ENCODE results near the gene PRLR. TPM values are rescaled to one million over a fixed set of nuclear protein-coding genes. Genes with fewer than 3 reads are reported as not detected.

Gene PRLR
- total and polyA plus RNA-seq, 2 of the 13 experiments (the other 11 are each of a cell fraction or from before 2014, with no cell fraction given), result 12.2 to 13.3 TPM

- no peaks in the 10 kb centered on the region for H3K79me2 ChIP-seq (ENCODE audit: insufficient read depth, low read length)
- H3K4me3 ChIP-seq (replicated peaks in 1 of 3; ENCODE audit: insufficient read depth in 1 of 3, low read depth in 2 of 3, low read length in 3 of 3), result no peak overlapping the region
- H3K9me3 ChIP-seq (ENCODE audit: low read length), result no peaks in the 10 kb centered on the region
- in situ Hi-C loops (cut with HindIII; ENCODE audit: extremely low pct_ligation_motif_present, low pct_unique_long_range_greater_than_20kb), result no loop called here
- no peak for TF ChIP-seq ZBTB7B (CRISPR knock-in tag; IDR thresholded peaks at IDR 0.05)
- H3K27ac ChIP-seq (ENCODE audit: extremely low read length, insufficient read depth, low read length), result no peak overlapping the region
- POLR2A ChIA-PET, result no interaction called here
- H2AFZ ChIP-seq (ENCODE audit: low read length), result no peak overlapping the region
- CTCF ChIA-PET (ENCODE audit: low intra/inter-chr PET ratio, low total read pairs), result no interaction called here
- no peak overlapping the region for H3K9ac ChIP-seq (ENCODE audit: insufficient read depth, low read depth, low read length)
- ATAC-seq (no peak), FAIRE-seq (no peak), DNase-seq (ENCODE audit: low spot score) (no peak)
- no peaks in the 10 kb centered on the region; a peak in 1 of 5 replicates for H3K27me3 ChIP-seq (ENCODE audit: control insufficient read depth in 1 of 2, insufficient read depth in 2 of 2, low read length in 2 of 2)
- intact Hi-C loops (cut with micrococcal nuclease; ENCODE audit: unreplicated experiment), result loop anchor here (10.0 kb wide), 1 partner anchor 295 kb away; no protein-coding TSS in a partner anchor
- H3K4me1 ChIP-seq (ENCODE audit: insufficient read depth, low read length), result peaks cover 28% of the 10 kb centered on the region
- BruUV-seq (replicated peaks), result no TSS peak
- no peaks in the 10 kb centered on the region for H4K20me1 ChIP-seq (ENCODE audit: insufficient read depth, low read length)
- no peak overlapping the region for H3K4me2 ChIP-seq (ENCODE audit: low read depth, low read length)
- WGBS (ENCODE audit: low lambda C conversion rate), result 63% methylated on average over 4 of the region's 4 CpGs
- no peaks in the 10 kb centered on the region for H3K36me3 ChIP-seq (replicated peaks in 1 of 2; ENCODE audit: control insufficient read depth in 1 of 2, insufficient read depth in 2 of 2, low read length in 2 of 2)
Measured at GRCh38 chr5:35029333-35029732, 201.0 kb downstream of the PRLR start.

- Histone ChIP-seq H3K79me2 (ENCODE audit: insufficient read depth, low read length) (no peaks in the 10 kb centered on the region), H3K9me3 (ENCODE audit: low read length) (no peaks in the 10 kb centered on the region), H3K36me3 (replicated peaks in 1 of 2; ENCODE audit: control insufficient read depth in 1 of 2, insufficient read depth in 2 of 2, low read length in 2 of 2) (no peaks in the 10 kb centered on the region), H3K4me3 (replicated peaks in 1 of 3; ENCODE audit: insufficient read depth in 1 of 3, low read depth in 2 of 3, low read length in 3 of 3) (no peak overlapping the region), H3K4me1 (ENCODE audit: insufficient read depth, low read length) (peaks cover 34% of the 10 kb centered on the region), H3K27ac (ENCODE audit: extremely low read length, insufficient read depth, low read length) (no peak overlapping the region), H4K20me1 (ENCODE audit: insufficient read depth, low read length) (no peaks in the 10 kb centered on the region), H2AFZ (ENCODE audit: low read length) (no peak overlapping the region), H3K4me2 (ENCODE audit: low read depth, low read length) (peak overlapping the region; percentile 53), H3K27me3 (ENCODE audit: control insufficient read depth in 1 of 2, insufficient read depth in 2 of 2, low read length in 2 of 2) (no peaks in the 10 kb centered on the region; a peak in 1 of 5 replicates), H3K9ac (ENCODE audit: insufficient read depth, low read depth, low read length) (no peak overlapping the region)
- ChIA-PET POLR2A (interaction anchor here (1.0 kb wide), 1 partner anchor 188 kb away, joined by 3 read pairs; the partner anchor contains the start of gene TTC23L), CTCF (ENCODE audit: low intra/inter-chr PET ratio, low total read pairs) (no interaction called here)
- DNase-seq (ENCODE audit: low spot score) (no peak), FAIRE-seq (no peak), ATAC-seq (no peak; the same call in 2 of the 3 replicates)
- intact Hi-C loops (cut with micrococcal nuclease; ENCODE audit: unreplicated experiment) (loop anchor here (10.0 kb wide), 1 partner anchor 298 kb away; no protein-coding TSS in a partner anchor), in situ Hi-C loops (cut with HindIII; ENCODE audit: extremely low pct_ligation_motif_present, low pct_unique_long_range_greater_than_20kb) (no loop called here)
- 2% methylated on average over 5 of the region's 5 CpGs for WGBS (ENCODE audit: low lambda C conversion rate)
- BruUV-seq (replicated peaks), result no TSS peak
- no peak for TF ChIP-seq NFYB (CRISPR knock-in tag; IDR thresholded peaks at IDR 0.05)
- no peak for TF ChIP-seq BATF2 (CRISPR knock-in tag; IDR thresholded peaks at IDR 0.05)
- TF ChIP-seq ZNF510 (CRISPR knock-in tag; IDR thresholded peaks at IDR 0.05; ENCODE audit: low read depth), result no peak
- no peak for TF ChIP-seq ZKSCAN8 (CRISPR knock-in tag; IDR thresholded peaks at IDR 0.05; ENCODE audit: borderline replicate concordance)
- no peak for TF ChIP-seq GABPA (IDR thresholded peaks at IDR 0.05; ENCODE audit: low read depth, low read length)
- TF ChIP-seq GABPA (CRISPR knock-in tag; IDR thresholded peaks at IDR 0.05; ENCODE audit: low read depth), result no peak
- no peak for TF ChIP-seq NCOR1 (IDR thresholded peaks at IDR 0.05; ENCODE audit: borderline replicate concordance, low read length)
- no peak for TF ChIP-seq ZNF20 (CRISPR knock-in tag; IDR thresholded peaks at IDR 0.05)
- TF ChIP-seq RXRB (CRISPR knock-in tag; IDR thresholded peaks at IDR 0.05; ENCODE audit: borderline replicate concordance), result no peak
- TF ChIP-seq GZF1 (CRISPR knock-in tag; IDR thresholded peaks at IDR 0.05), result no peak
- no peak for TF ChIP-seq ZSCAN29 (CRISPR knock-in tag; conservative IDR thresholded peaks at IDR 0.05)
- no peak for TF ChIP-seq SOX6 (IDR thresholded peaks at IDR 0.05)
- no peak for TF ChIP-seq SOX6 (CRISPR knock-in tag; IDR thresholded peaks at IDR 0.05)
- TF ChIP-seq REST (IDR thresholded peaks at IDR 0.05; ENCODE audit: borderline replicate concordance in 1 of 2, low read depth in 1 of 2, low read length in 2 of 2), result no peak
- no peak for TF ChIP-seq NFE2 (CRISPR knock-in tag; IDR thresholded peaks at IDR 0.05)
- TF ChIP-seq BCL6 (CRISPR knock-in tag; IDR thresholded peaks at IDR 0.05), result no peak
Measured at GRCh38 chr5:35026941-35027340, 203.3 kb downstream of the PRLR start.
